Breast epithelium (tissue), 4 donors: ENCODE results near the gene TPST1. TPM values are rescaled to one million over a fixed set of nuclear protein-coding genes. Genes with fewer than 3 reads are reported as not detected.

ENCODE experiments used
- DNase-seq, 2 donors: peaks; one replicate each; pipeline ENCODE4 v3.0.0-alpha.2; 2019; ENCODE audit warnings: low spot score in 2 of 2
- H3K27ac ChIP-seq, 2 donors: fragments of 200-600 bp; sonication (generic) in 1 of 2; one replicate each; pipeline ENCODE4 v1.5.1; 2016 to 2019; ENCODE audit warnings: mild to moderate bottlenecking in 1 of 2
- H3K27me3 ChIP-seq, 2 donors: fragments of 200-600 bp; sonication (generic) in 1 of 2; one replicate each; pipeline versions ENCODE4 v1.5.1 to v1.6.0; 2017 to 2019; ENCODE audit warnings: control low read depth in 1 of 2, mild to moderate bottlenecking in 1 of 2
- H3K36me3 ChIP-seq: fragments of 200-600 bp; one replicate; pipeline ENCODE4 v1.5.1; 2019
- H3K4me1 ChIP-seq, 2 donors: fragments of 200-600 bp; sonication (generic); one replicate each; pipeline ENCODE4 v1.5.1; 2016 to 2019; ENCODE audit warnings: control low read depth in 1 of 2
- H3K4me3 ChIP-seq, 3 donors: fragments of 200-600 bp; sonication (generic); 1 replicate in 2 of 3; 2 replicates in 1 of 3; pipeline ENCODE4 v1.5.1; 2016 to 2019; ENCODE audit warnings: mild to moderate bottlenecking in 3 of 3, moderate library complexity in 2 of 3
- H3K9me3 ChIP-seq, 2 donors: fragments of 200-600 bp; sonication (generic) in 1 of 2; one replicate each; pipeline ENCODE4 v1.5.1; 2016 to 2019; ENCODE audit warnings: control low read depth in 1 of 2
- CTCF ChIP-seq, 3 donors: fragments of 450-650 bp; IDR thresholded peaks; one replicate each; pipeline ENCODE4 v1.5.1; 2016 to 2017; ENCODE audit warnings: antibody characterized with exemption in 3 of 3, mild to moderate bottlenecking in 3 of 3, moderate library complexity in 3 of 3
- POLR2A ChIP-seq: fragments of 450-650 bp; IDR thresholded peaks from one replicate; pipeline ENCODE4 v1.6.1; 2016; ENCODE audit warnings: antibody characterized with exemption, mild to moderate bottlenecking, moderate library complexity
- POLR2AphosphoS5 ChIP-seq, 3 donors: sonication (generic); formaldehyde crosslinking; IDR thresholded peaks; one replicate each; pipeline ENCODE4 v1.6.1; 2017; ENCODE audit warnings: antibody characterized with exemption in 3 of 3
- intact Hi-C: fragments of 100-400 bp; cut with DNase I; formaldehyde crosslinking; loops from one replicate; pipeline ENCODE4 v1.15.1; 2023; ENCODE audit warnings: low total_unique reads
- total RNA-seq, 3 donors: library from RNA; depleted of rRNA; stranded (reverse); fragments of >200 nt; gene quantifications; one replicate each; pipeline ENCODE4 v1.1.0, GENCODE V29; 2016

The TPST1 gene
- total RNA-seq, 3 donors from 2014 or later, result 23.2 to 34.4 (median 23.3) TPM

DNA sequence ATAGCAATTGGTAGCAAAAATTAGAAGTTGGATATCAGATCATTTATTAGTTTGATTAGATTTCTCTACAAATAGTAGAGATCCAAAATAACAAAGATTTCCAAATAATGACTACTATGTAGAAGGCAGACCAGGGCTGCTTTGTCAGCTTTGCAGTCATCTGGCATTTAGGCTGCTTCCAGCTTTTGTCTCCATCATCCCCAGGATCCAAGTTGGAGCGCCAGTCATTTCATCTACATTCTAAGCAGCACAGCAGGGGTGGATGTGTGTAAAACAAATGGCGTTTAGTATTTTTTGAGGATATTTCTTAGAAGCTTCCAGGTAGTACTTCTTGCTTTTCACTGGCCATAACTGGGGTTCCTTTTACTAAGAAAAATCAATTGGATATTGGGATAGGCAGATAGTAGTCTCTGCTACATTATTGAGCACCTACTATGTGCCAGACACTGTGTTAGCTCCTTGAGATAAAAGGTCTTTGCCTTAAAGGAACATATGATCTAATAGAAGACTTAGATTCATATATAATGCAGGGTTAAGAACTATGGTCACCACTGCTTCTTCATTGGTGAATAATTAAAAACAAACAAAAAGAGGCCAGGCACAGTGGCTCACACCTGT is 41.5 kb downstream of the TPST1 start:
- H3K36me3 ChIP-seq, result no peaks in the 10 kb centered on the region
- H3K4me3 ChIP-seq, result no peak overlapping the region
- no peaks in the 10 kb centered on the region for H3K9me3 ChIP-seq
- no peaks in the 10 kb centered on the region for H3K4me1 ChIP-seq
- TF ChIP-seq POLR2A (no peak), CTCF (IDR thresholded peaks at IDR 0.05) (no peak), POLR2AphosphoS5 (IDR thresholded peaks at IDR 0.05) (no peak)
- no peak for DNase-seq
- H3K27me3 ChIP-seq, result no peaks in the 10 kb centered on the region
- intact Hi-C loops, result no loop called here
- no peak overlapping the region for H3K27ac ChIP-seq

DNA sequence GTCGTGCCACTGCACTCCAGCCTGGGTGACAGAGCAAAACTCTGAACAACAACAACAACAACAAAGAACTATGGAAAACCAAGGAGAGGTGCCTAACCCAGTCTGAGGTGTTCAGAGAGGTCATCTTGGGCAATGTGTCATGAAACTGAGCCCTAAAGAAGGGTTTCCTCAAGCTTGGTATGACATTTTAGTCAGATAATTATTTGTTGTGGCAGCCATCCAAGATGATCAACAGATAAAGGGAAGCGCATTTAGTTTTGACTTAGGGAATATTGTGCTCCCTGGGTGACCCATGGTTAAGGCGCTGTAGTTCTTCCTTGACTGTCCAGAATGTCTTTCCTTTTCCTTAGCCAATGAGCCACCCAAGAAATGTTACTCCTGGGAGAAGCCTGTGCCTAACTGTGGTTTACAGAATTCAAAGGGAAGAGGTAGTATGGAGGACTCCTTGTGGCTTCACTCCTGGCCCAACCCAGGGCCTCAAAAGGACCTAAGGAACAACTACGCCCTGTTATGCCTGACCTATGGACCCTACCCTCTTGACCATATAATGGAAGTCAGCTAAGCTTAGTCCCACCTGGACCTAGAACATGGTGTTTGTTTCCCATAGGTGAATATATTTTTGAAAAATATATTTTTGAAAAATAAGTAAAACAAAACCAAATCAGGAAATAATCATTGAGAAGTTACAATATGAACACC is 42.4 kb downstream of the TPST1 start:
- intact Hi-C loops, result no loop called here
- Histone ChIP-seq H3K36me3 (no peaks in the 10 kb centered on the region), H3K27me3 (no peaks in the 10 kb centered on the region), H3K27ac (no peak overlapping the region), H3K4me3 (no peak overlapping the region), H3K4me1 (no peaks in the 10 kb centered on the region), H3K9me3 (no peaks in the 10 kb centered on the region)
- DNase-seq, result no peak
- no peak for TF ChIP-seq POLR2A
- no peak for TF ChIP-seq CTCF (IDR thresholded peaks at IDR 0.05)
- no peak for TF ChIP-seq POLR2AphosphoS5 (IDR thresholded peaks at IDR 0.05)

DNA sequence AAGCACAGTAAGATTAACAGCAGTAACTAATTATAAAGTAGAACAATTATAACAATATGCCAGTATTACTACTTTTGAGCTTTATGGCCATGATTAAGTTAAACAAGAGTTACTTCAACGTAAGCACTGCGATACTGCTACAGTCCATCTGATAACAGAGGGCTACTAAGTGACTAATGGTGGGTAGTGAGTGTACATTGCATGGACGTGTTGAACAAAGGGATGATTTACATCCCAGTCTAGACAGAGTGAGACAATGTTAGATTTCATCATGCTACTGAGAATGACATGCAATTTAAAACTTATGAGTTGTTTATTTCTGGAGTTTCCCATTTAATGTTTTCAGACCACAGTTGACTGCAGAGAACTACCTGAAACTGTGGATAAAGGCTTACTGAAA is 45.6 kb downstream of the TPST1 start:
- Histone ChIP-seq H3K27ac (no peak overlapping the region), H3K9me3 (no peaks in the 10 kb centered on the region), H3K4me1 (no peaks in the 10 kb centered on the region), H3K36me3 (no peaks in the 10 kb centered on the region), H3K4me3 (no peak overlapping the region), H3K27me3 (no peaks in the 10 kb centered on the region)
- intact Hi-C loops, result no loop called here
- DNase-seq, result no peak
- no peak for TF ChIP-seq POLR2A
- no peak for TF ChIP-seq POLR2AphosphoS5 (IDR thresholded peaks at IDR 0.05)
- TF ChIP-seq CTCF (IDR thresholded peaks at IDR 0.05), result no peak

DNA sequence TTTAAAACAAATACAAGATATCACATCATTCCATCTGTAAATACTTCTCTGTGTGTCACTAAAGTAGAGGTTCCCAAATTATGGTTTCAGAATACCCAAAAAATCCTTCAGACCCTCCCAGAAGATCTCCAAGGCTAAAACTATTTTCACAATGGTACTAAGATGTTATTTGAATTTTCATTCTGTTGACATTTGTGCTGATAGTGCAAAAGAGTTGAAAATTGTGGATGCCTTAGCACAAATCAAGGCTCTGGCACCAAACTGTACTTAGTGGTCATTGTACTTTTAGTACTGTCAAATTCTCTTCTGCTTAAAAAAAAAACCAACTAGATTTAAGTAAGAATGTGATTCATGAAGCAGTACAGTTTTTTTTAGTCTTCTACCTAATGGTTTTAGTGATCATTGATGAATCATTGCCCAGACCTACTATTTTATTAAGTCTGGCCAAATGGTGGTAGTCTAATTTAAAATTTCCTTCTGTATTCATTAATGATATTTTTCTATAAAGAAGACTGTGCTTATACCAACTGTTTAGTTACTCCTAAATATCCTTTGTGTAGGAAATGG is 50.5 kb downstream of the TPST1 start:
- no peak overlapping the region for H3K4me3 ChIP-seq
- H3K9me3 ChIP-seq, result no peaks in the 10 kb centered on the region
- H3K4me1 ChIP-seq, result no peaks in the 10 kb centered on the region
- intact Hi-C loops, result no loop called here
- TF ChIP-seq CTCF (IDR thresholded peaks at IDR 0.05), result no peak
- no peaks in the 10 kb centered on the region for H3K36me3 ChIP-seq
- H3K27ac ChIP-seq, result peak overlapping the region in 1 of 2 donors; percentile 30
- DNase-seq, result no peak
- no peaks in the 10 kb centered on the region for H3K27me3 ChIP-seq

DNA sequence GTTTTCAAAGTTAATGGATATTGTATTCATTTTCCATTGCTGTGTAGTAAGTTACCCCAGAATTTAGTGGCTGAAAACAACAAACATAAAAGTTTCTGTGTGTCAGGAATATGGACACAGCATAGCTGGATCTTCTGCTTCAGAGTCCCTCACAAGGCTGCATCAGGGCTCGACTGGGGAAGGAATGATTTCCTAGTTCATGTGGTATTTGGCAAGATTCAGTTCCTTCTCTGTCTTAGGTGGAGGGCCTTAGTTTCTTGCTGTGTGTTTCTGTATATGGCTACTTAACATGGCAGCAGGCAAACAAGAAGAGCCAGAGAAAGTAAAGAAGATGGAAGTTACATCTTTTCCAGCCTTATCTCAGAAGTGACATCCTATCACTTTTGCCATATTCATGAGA is 51.1 kb downstream of the TPST1 start:
- intact Hi-C loops, result no loop called here
- H3K27me3 ChIP-seq, result no peaks in the 10 kb centered on the region
- no peak overlapping the region for H3K27ac ChIP-seq
- H3K36me3 ChIP-seq, result no peaks in the 10 kb centered on the region
- H3K4me1 ChIP-seq, result no peaks in the 10 kb centered on the region
- DNase-seq, result no peak
- no peaks in the 10 kb centered on the region for H3K9me3 ChIP-seq
- TF ChIP-seq POLR2AphosphoS5 (IDR thresholded peaks at IDR 0.05) (no peak), CTCF (IDR thresholded peaks at IDR 0.05) (no peak), POLR2A (no peak)
- H3K4me3 ChIP-seq, result no peak overlapping the region
